Stromal cell of bone marrow (primary cell): ENCODE results near the gene SSH3.

Experiments used
- DNase-seq: peaks from one replicate; pipeline ENCODE4 v3.0.0-alpha.2; 2012; ENCODE audit warnings: low read depth

SSH3 gene

GRCh38 chr11:67280341-67280787, 23.0 kb upstream of the SSH3 start:
- DNase-seq = no peak

- DNase-seq = no peak
Observed at GRCh38 chr11:67280788-67281551, 22.4 kb upstream of the SSH3 start.

GRCh38 chr11:67281552-67282150, 21.7 kb upstream of the SSH3 start:
- no peak for DNase-seq

GRCh38 chr11:67282155-67282875, 21.0 kb upstream of the SSH3 start:
- no peak for DNase-seq

- no peak for DNase-seq
Observed at GRCh38 chr11:67282876-67283371, 20.4 kb upstream of the SSH3 start.

GRCh38 chr11:67283481-67283963, 19.8 kb upstream of the SSH3 start:
- no peak for DNase-seq

- no peak for DNase-seq
Observed at GRCh38 chr11:67284811-67285540, 18.4 kb upstream of the SSH3 start.

GRCh38 chr11:67285541-67286498, 17.5 kb upstream of the SSH3 start:
- DNase-seq = no peak

- DNase-seq = no peak
Observed at GRCh38 chr11:67286621-67287333, 16.6 kb upstream of the SSH3 start.

- DNase-seq = no peak
Observed at GRCh38 chr11:67287355-67288197, 15.8 kb upstream of the SSH3 start.

- no peak for DNase-seq
Observed at GRCh38 chr11:67288198-67288451, 15.2 kb upstream of the SSH3 start.

- DNase-seq = peak; percentile 77
Observed at GRCh38 chr11:67288452-67289225, 14.7 kb upstream of the SSH3 start.

- DNase-seq = no peak
Observed at GRCh38 chr11:67289226-67289650, 14.1 kb upstream of the SSH3 start, which contains the start of gene ANKRD13D. ANKRD13D (plus strand) TSS chr11:67289303; CDS start chr11:67289461, 158 bp downstream.

- no peak for DNase-seq
Observed at GRCh38 chr11:67289651-67290479, 13.5 kb upstream of the SSH3 start.

- peak; percentile 80 for DNase-seq
Observed at GRCh38 chr11:67290801-67291200, 12.5 kb upstream of the SSH3 start.

GRCh38 chr11:67291481-67292381, 11.6 kb upstream of the SSH3 start:
- DNase-seq = no peak

GRCh38 chr11:67292671-67293070, 10.7 kb upstream of the SSH3 start:
- no peak for DNase-seq
